ENCODE measurements around the gene DACT3. TPM values are rescaled to one million over a fixed set of nuclear protein-coding genes. Genes with fewer than 3 reads are reported as not detected.

DACT3 gene
- polyA plus RNA-seq, 1 donor from 2014 or later = 29.3 TPM

GRCh38 chr19:46687438-46688145 is 26.6 kb upstream of the DACT3 start:
- H3K36me3 ChIP-seq (ENCODE audit: insufficient read depth, low read length) = peaks cover 4% of the 10 kb centered on the region

GRCh38 chr19:46685189-46685588 is 24.2 kb upstream of the DACT3 start:
- Histone ChIP-seq H3K9ac (ENCODE audit: low read length) (no peak overlapping the region), H3K36me3 (ENCODE audit: insufficient read depth, low read length) (peaks cover 4% of the 10 kb centered on the region), H3K9me3 (ENCODE audit: low read length) (no peaks in the 10 kb centered on the region), H3K79me2 (replicated peaks; ENCODE audit: insufficient read depth, low read length) (no peaks in the 10 kb centered on the region), H3K27me3 (ENCODE audit: insufficient read depth, low read depth, low read length) (no peaks in the 10 kb centered on the region), H3K4me3 (ENCODE audit: low read length) (no peak overlapping the region), H4K20me1 (ENCODE audit: insufficient read depth) (no peaks in the 10 kb centered on the region), H3K9me2 (ENCODE audit: insufficient read depth, low read length) (no peaks in the 10 kb centered on the region), H3K27ac (ENCODE audit: low read length) (no peak overlapping the region), H2AFZ (ENCODE audit: low read depth, low read length) (no peak overlapping the region), H3F3A (ENCODE audit: insufficient read depth, low read length, poor library complexity, severe bottlenecking) (no peaks in the 10 kb centered on the region), H3K4me2 (ENCODE audit: low read length) (no peak overlapping the region)
- TF ChIP-seq MXI1 (conservative IDR thresholded peaks at IDR 0.05; ENCODE audit: poor library complexity, severe bottlenecking) = no peak

More at GRCh38 chr19:46687438-46688145, 26.6 kb upstream of the DACT3 start:
- no peaks in the 10 kb centered on the region for H3K9me2 ChIP-seq (ENCODE audit: insufficient read depth, low read length)
- no peak for TF ChIP-seq EP300 (conservative IDR thresholded peaks at IDR 0.05; ENCODE audit: poor library complexity, severe bottlenecking)
- no peak for TF ChIP-seq RAD21 (conservative IDR thresholded peaks at IDR 0.05)
- no peak for TF ChIP-seq CTCF (IDR thresholded peaks at IDR 0.05; ENCODE audit: poor library complexity, severe bottlenecking)
- no peak for TF ChIP-seq SMC3 (conservative IDR thresholded peaks at IDR 0.05; ENCODE audit: poor library complexity)
- TF ChIP-seq MXI1 (conservative IDR thresholded peaks at IDR 0.05; ENCODE audit: poor library complexity, severe bottlenecking) = no peak
- TF ChIP-seq POLR2AphosphoS5 (IDR thresholded peaks at IDR 0.05) = no peak
- no peak for TF ChIP-seq TAF1 (IDR thresholded peaks at IDR 0.05; ENCODE audit: low read depth)
- no peak for TF ChIP-seq EZH2 (IDR thresholded peaks at IDR 0.05; ENCODE audit: borderline replicate concordance, insufficient read depth, low read length, poor library complexity, severe bottlenecking)
- TF ChIP-seq REST (IDR thresholded peaks at IDR 0.05; ENCODE audit: borderline replicate concordance) = no peak
- H3K27ac ChIP-seq (ENCODE audit: low read length) = no peak overlapping the region
- H4K20me1 ChIP-seq (ENCODE audit: insufficient read depth) = no peaks in the 10 kb centered on the region
- no peaks in the 10 kb centered on the region for H3K79me2 ChIP-seq (replicated peaks; ENCODE audit: insufficient read depth, low read length)
- H3K9ac ChIP-seq (ENCODE audit: low read length) = no peak overlapping the region
- no peak overlapping the region for H3K4me2 ChIP-seq (ENCODE audit: low read length)
- H2AFZ ChIP-seq (ENCODE audit: low read depth, low read length) = no peak overlapping the region
- no peaks in the 10 kb centered on the region for H3K27me3 ChIP-seq (ENCODE audit: insufficient read depth, low read depth, low read length)
- H3K9me3 ChIP-seq (ENCODE audit: low read length) = no peaks in the 10 kb centered on the region
- no peaks in the 10 kb centered on the region for H3F3A ChIP-seq (ENCODE audit: insufficient read depth, low read length, poor library complexity, severe bottlenecking)
- H3K4me3 ChIP-seq (ENCODE audit: low read length) = no peak overlapping the region

Measured in neural cell (in vitro differentiated cells).